GM19193 (cell line): ENCODE results near the gene SPRR3.

Source experiments
- POLR2A ChIP-seq: IDR thresholded peaks from 4 replicates; pipeline ENCODE4 v1.6.1; 2011; ENCODE audit not compliant: insufficient read depth, insufficient read length; ENCODE audit errors: extremely low read depth

Gene SPRR3

DNA sequence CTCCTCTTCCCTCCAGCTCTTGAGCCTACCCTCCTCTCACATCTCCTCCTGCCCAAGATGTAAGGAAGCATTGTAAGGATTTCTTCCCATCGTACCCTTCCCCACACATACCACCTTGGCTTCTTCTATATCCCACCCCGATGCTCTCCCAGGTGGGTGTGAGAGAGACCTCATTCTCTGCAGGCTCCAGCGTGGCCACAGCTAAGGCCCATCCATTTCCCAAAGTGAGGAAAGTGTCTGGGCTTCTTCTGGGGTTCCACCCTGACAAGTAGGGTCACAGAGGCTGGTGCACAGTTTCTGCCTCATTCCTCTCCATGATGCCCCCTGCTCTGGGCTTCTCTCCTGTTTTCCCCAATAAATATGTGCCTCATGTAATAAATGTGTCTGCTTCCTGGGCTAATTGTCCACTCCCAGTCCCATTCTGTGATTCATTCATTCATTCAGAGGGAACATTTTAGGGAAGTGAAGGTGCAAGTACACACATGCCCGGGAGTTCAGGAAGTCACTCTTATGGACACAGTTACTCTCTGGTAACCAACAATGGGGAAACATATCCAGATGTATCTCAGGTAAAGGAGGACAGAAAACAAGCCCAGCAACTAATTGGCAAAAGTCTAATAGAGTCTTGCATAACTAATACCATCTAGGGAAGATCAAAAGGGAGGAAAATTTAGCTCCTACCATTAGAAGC lies 29.2 kb upstream of the SPRR3 start:
- no peak for TF ChIP-seq POLR2A

- TF ChIP-seq POLR2A = no peak
These were observed 24.9 kb upstream of the SPRR3 start for GRCh38 chr1:152976688-152977087.

- no peak for TF ChIP-seq POLR2A
These were observed 23.9 kb upstream of the SPRR3 start for GRCh38 chr1:152977614-152978013.

GRCh38 chr1:152980676-152981075 lies 20.9 kb upstream of the SPRR3 start:
- no peak for TF ChIP-seq POLR2A

- TF ChIP-seq POLR2A = no peak
These were observed 20.2 kb upstream of the SPRR3 start for GRCh38 chr1:152981146-152981871.

DNA sequence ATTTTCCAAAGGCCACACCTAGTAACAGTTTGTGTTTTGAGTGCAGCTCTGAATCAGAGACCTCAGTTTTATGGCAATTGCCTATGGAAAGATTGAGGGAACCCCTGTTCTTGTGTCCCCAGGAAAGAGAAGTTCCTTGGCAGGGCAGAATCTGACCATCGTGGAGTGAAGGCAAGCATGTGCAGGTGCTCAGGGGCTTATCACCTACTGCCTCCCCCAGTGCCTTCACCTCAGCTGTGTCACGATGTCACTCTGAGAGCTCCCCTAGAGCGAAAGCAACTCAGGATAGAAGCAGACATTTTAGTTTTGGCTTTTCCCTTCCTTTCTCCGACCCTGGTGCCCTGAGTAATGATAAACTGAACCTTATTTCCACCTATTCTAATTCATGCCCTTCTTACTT lies 19.5 kb upstream of the SPRR3 start:
- no peak for TF ChIP-seq POLR2A

GRCh38 chr1:152983234-152983633 lies 18.3 kb upstream of the SPRR3 start:
- TF ChIP-seq POLR2A = no peak

- TF ChIP-seq POLR2A = no peak
These were observed 17.8 kb upstream of the SPRR3 start, which contains the start of gene SPRR1A for GRCh38 chr1:152983743-152984142. SPRR1A (plus strand) TSS chr1:152984081; CDS start chr1:152985231, 1,150 bp downstream.

DNA sequence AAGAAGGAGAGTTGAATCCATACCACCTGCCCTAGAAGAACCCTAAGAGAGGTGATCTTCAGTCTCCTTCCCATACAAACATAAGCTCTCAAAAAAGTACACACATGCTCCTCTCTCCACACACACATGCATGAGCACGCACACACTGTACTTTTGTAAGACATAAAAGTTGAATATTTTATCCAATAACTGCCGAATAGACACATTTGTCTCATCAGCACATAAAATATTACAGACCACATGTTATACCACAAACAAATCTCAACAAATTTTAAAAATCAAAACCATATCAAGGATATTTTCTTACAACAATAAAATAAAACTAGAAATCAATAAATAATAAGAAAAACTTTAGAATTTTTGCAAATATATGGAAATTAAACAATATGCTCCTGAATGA lies 15.0 kb upstream of the SPRR3 start:
- TF ChIP-seq POLR2A = no peak

GRCh38 chr1:152993186-152993585 lies 8.4 kb upstream of the SPRR3 start:
- no peak for TF ChIP-seq POLR2A

DNA sequence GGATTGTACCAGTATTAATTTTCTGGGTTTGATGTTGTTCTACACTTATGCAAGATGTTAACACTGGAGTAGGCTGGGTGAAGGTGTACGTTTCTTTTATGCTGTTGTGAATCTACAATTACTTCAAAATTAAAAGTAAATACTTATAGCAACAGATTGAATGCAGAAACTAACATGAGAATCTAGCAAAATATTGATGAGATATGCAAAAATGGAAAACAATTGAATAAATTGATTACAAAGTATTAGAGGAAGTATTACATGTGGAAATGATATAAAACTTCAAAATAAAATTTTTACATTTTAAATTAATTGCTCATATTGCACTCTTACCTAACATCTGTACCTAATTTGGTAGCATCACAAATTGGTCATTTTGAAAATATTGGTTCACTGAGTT lies 5.7 kb upstream of the SPRR3 start:
- TF ChIP-seq POLR2A = no peak

DNA sequence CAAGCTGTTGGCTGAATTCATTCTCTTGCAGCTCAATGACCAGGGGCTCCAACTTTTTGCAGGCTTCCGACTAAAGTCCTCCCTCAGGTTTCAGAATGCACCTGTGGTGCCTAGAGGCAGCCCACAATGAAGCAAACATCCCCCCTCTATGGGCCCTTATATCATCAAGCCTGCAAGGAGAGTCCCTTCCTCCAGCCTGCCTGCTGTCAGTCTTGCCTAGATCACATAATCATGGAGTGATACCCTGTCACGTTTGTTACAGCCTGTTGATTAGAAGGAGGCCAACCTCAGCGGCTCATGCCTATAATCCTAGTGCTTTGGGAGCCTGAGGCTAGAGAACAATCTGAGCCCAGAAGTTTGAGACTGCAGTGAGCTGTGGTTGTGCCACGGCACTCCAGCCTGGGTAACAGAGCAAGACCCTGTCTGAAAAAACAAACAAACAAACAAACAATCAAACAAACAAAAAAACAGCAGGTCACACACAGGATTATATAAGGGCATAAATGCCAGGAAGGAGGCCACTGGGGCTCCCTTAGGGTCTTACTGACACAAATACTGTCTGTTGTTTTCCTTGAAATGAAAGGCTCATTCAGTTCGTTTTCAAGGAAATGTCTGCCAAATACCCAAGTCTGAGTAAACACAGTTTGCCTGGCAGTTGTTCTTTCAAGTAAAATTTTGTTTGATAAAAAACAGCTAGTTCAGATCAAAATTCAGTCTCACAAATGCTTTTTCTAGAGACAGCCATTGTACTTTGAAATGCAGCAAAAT lies 4.7 kb upstream of the SPRR3 start:
- no peak for TF ChIP-seq POLR2A

GRCh38 chr1:152997901-152998300 lies 3.6 kb upstream of the SPRR3 start:
- TF ChIP-seq POLR2A = no peak

GRCh38 chr1:152998476-152998875 lies 3.1 kb upstream of the SPRR3 start:
- no peak for TF ChIP-seq POLR2A

DNA sequence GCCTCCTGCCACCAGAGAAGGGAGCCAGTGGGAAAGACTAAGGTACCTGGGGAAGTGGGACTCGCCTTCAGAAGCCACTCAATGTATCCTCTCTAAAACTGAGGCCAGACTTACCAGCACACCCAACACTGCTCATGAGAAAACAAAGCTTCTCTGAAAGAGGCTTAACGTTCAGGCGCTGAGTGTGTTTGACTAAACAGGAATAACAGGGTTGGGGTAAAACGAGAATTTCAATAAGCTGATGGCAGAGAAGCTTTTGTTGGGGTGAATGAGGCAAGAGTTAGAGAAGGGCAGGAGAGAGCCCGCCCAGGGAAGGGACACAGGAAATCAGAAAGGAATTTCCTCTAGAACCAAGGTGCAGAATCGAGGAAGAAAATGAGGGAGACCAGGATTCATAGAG lies 1.7 kb upstream of the SPRR3 start:
- no peak for TF ChIP-seq POLR2A
